Measurements from ENCODE around the gene ARHGEF11. TPM values are rescaled to one million over a fixed set of nuclear protein-coding genes. Genes with fewer than 3 reads are reported as not detected.

Gene ARHGEF11
- total RNA-seq, 1 experiment from 2014 or later, result 41.1 TPM

DNA sequence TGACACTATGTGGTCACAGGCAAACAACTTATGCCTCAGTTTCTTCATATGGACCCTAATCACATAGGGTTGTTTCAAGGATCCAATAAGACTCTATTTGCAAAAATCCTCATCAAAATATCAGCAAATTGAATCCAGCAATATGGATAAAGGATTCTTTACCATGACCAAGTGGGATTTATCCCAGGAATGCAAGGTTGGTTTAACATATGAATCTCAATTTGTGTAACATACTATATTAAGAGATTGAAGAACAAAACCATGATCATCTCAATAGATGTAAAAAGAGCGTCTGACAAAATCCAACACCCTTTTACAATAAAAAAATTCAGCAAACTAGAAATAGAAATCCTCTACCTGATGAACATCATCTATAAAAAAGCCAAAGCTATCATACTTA lies 23.9 kb downstream of the ARHGEF11 start:
- H3K9me3 ChIP-seq (ENCODE audit: control insufficient read depth, low read depth, low read length), result no peaks in the 10 kb centered on the region
- no peak overlapping the region for H4K5ac ChIP-seq (ENCODE audit: insufficient read length, low read depth, low read length)
- no peaks in the 10 kb centered on the region for H3K23me2 ChIP-seq (ENCODE audit: insufficient read length, low read depth, low read length, poor library complexity, severe bottlenecking)
- no CpG with 5 or more reads among the region's 1 CpG for WGBS (ENCODE audit: extremely low coverage, insufficient read length, low lambda C conversion rate)
- H4K20me1 ChIP-seq (ENCODE audit: control insufficient read depth, insufficient read depth, insufficient read length), result no peaks in the 10 kb centered on the region
- Mint-ChIP-seq H3K4me3 (no peak overlapping the region), H3K27me3 (ENCODE audit: low read depth) (no peaks in the 10 kb centered on the region), H3K36me3 (ENCODE audit: insufficient read depth in 1 of 3, low read depth in 3 of 3) (peaks cover 18 to 53% (median 25%) of the 10 kb centered on the region in 3 experiments), H3K27ac (no peak overlapping the region), H3K4me1 (peaks cover 7 to 10% of the 10 kb centered on the region in 2 experiments), H3K9me3 (peaks cover 9 to 37% of the 10 kb centered on the region in 2 experiments)
- H3K9ac ChIP-seq (ENCODE audit: extremely low read depth, insufficient read length, low read length), result no peak overlapping the region
- no peaks in the 10 kb centered on the region for H3K4me1 ChIP-seq (ENCODE audit: insufficient read depth, low read length)
- H3K18ac ChIP-seq (ENCODE audit: insufficient read length, low read depth, low read length), result no peak overlapping the region
- DNase-seq, result no peak
- peaks cover 2% of the 10 kb centered on the region; the same call in 1 of the 2 replicates for H3K79me2 ChIP-seq (ENCODE audit: insufficient read depth, low read length)
- H3K27me3 ChIP-seq (ENCODE audit: insufficient read depth, low read length), result 0 out of 2 replicates have a peak, but pooled peaks cover 1% of the 10 kb centered on the region
- no peak overlapping the region for H2BK12ac ChIP-seq (ENCODE audit: insufficient read length, low read depth, low read length)
- no peak overlapping the region for H2AK5ac ChIP-seq (ENCODE audit: insufficient read length, low read length)
- no peak overlapping the region for H3K4ac ChIP-seq (ENCODE audit: low read depth, low read length)
- H2AFZ ChIP-seq (ENCODE audit: low read length), result no peak overlapping the region
- no peak overlapping the region for H3K23ac ChIP-seq (ENCODE audit: insufficient read length, low read depth, low read length)
- TF ChIP-seq, protein P1, sequence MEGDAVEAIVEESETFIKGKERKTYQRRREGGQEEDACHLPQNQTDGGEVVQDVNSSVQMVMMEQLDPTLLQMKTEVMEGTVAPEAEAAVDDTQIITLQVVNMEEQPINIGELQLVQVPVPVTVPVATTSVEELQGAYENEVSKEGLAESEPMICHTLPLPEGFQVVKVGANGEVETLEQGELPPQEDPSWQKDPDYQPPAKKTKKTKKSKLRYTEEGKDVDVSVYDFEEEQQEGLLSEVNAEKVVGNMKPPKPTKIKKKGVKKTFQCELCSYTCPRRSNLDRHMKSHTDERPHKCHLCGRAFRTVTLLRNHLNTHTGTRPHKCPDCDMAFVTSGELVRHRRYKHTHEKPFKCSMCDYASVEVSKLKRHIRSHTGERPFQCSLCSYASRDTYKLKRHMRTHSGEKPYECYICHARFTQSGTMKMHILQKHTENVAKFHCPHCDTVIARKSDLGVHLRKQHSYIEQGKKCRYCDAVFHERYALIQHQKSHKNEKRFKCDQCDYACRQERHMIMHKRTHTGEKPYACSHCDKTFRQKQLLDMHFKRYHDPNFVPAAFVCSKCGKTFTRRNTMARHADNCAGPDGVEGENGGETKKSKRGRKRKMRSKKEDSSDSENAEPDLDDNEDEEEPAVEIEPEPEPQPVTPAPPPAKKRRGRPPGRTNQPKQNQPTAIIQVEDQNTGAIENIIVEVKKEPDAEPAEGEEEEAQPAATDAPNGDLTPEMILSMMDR (conservative IDR thresholded peaks at IDR 0.05), result no peak
- H3K56ac ChIP-seq (ENCODE audit: insufficient read length, low read depth, low read length), result no peak overlapping the region
- H3K4me2 ChIP-seq (ENCODE audit: insufficient read depth, insufficient read length, low read length), result no peak overlapping the region
- no peak overlapping the region for H3K27ac ChIP-seq (ENCODE audit: insufficient read length, low read depth, low read length)
- no peak overlapping the region for H2BK120ac ChIP-seq (ENCODE audit: low read depth, low read length, poor library complexity, severe bottlenecking)
- peaks cover 6% of the 10 kb centered on the region for H3K79me1 ChIP-seq (ENCODE audit: insufficient read depth, low read depth, low read length, poor library complexity, severe bottlenecking)
- no peak overlapping the region for H3K14ac ChIP-seq (ENCODE audit: insufficient read depth, low read length)
- no peak overlapping the region for H2BK5ac ChIP-seq (ENCODE audit: insufficient read length, low read length)
- no peak overlapping the region for H4K8ac ChIP-seq (replicated peaks; ENCODE audit: insufficient read length, low read depth, low read length)
- no peak overlapping the region for H3T11ph ChIP-seq (ENCODE audit: low read length)
- no peak overlapping the region for H2BK15ac ChIP-seq (ENCODE audit: low read depth, low read length)
- H4K91ac ChIP-seq (ENCODE audit: insufficient read length, low read depth, low read length), result no peak overlapping the region
- no peak overlapping the region for H2BK20ac ChIP-seq (ENCODE audit: low read depth, low read length, poor library complexity, severe bottlenecking)

All from H9 (cell line).